D341Med (cell line): Measurements from ENCODE around the gene DNAJC4.
A peak's percentile ranks its signal among the peaks of the same experiment; 100 is the strongest.

Experiments
- DNase-seq: peaks from one replicate; pipeline ENCODE4 v3.0.0; 2012; ENCODE audit warnings: low spot score

DNAJC4 gene, protein sequence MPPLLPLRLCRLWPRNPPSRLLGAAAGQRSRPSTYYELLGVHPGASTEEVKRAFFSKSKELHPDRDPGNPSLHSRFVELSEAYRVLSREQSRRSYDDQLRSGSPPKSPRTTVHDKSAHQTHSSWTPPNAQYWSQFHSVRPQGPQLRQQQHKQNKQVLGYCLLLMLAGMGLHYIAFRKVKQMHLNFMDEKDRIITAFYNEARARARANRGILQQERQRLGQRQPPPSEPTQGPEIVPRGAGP

DNA sequence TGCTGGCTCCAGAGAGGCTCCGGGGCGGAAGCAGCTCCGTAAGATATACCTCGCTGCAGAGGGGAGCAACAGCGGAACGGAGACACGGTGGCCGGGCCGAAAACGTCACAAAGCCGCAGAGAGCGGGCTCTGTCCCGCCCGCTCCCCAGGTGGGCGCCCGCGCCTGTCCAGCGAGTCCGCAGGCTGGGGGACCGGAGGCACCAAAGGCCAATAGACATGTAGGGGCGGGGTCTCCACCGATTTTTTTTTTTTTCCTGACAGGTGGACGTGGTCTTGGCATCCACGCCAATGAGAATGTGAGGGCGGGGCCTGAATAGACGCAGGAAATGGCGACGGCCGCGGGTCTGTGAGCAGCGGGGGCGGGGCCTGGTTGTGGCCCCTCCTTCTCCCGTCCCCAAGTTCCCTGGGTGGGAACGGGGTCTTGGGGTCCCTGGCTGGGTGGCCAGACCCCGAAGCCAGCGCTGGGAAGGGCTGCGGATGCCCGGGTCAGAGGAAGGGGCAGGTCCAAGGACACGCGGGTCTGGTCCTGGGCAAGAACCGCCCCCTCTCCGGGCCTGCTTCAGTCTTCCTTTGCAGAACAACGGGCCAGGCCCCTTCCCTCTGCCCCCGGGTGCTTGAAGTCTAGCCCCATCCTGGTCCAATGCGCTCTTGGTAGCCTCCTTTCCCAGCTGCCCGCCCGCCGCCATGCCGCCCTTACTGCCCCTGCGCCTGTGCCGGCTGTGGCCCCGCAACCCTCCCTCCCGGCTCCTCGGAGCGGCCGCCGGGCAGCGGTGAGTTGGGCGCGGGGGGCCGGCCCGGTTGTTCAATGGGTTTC, at the start of gene DNAJC4:
Gene DNAJC4 (plus strand): TSS at position 378 of the 814 bp plus-strand sequence. CDS start 307 bp downstream, at position 685.
- DNase-seq, result peak; percentile 88

DNA sequence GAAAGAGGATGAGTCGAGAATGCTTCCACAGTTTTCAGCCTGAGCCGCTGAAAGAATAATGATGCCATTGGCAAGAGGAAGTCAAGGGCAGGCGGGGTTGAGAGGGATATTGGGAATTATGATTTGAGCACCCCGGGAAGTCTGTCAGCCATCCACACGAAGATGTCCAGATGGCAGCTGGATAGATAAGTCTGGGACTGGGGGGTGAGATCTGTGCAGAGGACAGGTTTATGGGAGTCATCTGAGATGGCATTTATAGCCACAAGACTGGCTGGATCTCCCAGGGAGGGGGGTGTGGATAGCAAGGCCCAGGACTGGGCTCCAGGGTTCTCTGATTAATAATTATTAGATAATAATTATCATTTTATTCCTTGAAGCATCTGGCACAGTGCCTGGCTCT, 49.5 kb upstream of the DNAJC4 start:
- peak; percentile 67 for DNase-seq

DNA sequence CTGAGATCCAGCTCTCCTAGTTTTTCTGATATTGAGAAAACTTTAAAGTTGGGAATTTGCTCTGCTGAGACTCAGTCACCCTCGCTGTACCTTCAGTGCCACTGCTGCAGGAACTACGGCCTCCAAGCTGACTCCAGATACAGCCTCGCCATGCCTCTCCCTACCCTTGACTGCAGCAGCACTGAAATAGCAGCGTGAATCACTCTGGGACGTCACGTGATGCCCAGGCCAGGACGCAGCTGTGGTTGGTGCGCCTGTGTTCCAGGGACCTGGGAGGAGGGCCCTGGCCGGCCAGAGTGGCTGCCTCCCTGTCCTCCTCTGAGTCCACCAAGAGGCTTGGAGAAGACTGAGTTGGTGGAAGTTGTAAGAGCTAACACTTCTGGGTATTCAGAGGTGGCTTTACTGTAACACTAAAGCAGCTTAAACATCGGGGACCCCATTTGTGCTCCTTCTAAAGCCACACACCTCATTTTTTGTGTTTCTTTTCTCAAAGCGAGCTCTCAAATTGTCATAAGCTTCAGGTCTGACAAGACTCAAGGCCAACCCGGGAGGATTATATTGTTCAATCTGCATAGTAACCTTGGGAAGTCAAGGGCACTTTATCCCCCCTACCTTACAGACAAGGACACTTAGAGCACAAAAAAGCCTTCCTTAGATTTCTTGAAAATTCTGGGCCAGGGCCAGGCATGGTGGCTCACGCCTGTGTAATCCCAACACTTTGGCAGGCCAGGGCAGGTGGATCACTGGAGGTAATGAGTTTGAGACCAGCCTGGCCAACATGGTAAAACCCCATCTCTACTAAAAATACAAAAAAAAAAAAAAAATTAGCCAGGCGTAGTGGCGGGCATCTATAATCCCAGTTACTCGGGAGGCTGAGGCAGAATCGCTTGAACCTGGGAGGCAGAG, 48.6 kb upstream of the DNAJC4 start:
- peak; percentile 67 for DNase-seq

DNA sequence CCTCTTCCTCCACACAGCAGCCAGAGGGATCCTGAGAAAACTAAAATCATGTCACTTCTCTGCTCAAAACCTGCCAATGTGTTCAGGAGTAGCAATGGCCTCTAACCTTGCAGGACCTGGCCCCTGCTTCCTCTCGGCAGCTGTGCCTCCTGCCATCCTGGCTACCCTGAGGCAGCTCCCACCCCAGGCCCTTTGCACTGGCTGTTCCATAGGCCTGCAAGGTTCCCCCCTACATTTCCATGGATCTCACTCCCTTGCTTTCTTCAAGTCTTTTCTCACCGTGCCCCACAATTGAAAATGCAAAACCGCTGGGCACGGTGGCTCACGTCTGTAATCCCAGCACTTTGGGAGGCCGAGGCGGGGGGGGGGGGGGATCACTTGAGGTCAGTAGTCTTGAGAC, 46.5 kb upstream of the DNAJC4 start:
- DNase-seq, result no peak

DNA sequence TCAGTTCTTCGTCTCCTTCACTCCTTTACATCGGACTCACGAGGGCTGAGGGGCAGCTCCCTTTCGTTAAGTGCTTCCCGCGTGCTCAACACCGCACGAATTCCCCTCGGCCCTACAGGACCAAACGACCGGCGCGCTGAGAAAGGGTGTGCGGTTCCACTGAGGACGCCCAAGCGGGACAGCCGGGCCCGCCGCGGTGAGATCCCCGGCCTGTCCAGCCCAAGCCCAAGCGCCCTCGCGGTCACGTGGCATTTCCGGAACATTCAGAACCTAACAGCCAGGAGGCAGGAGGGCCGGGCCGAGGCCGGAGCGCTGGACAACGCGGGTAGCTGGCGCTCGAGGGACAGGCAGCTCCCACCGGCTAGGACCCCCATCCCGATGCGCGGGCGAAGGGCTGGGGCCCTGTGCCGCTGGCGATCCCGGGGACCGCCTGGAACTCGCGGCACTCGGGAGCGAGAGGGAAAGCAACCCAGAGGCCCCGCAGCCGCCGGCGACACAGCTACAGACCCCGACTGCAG, 45.1 kb upstream of the DNAJC4 start:
- no peak for DNase-seq

DNA sequence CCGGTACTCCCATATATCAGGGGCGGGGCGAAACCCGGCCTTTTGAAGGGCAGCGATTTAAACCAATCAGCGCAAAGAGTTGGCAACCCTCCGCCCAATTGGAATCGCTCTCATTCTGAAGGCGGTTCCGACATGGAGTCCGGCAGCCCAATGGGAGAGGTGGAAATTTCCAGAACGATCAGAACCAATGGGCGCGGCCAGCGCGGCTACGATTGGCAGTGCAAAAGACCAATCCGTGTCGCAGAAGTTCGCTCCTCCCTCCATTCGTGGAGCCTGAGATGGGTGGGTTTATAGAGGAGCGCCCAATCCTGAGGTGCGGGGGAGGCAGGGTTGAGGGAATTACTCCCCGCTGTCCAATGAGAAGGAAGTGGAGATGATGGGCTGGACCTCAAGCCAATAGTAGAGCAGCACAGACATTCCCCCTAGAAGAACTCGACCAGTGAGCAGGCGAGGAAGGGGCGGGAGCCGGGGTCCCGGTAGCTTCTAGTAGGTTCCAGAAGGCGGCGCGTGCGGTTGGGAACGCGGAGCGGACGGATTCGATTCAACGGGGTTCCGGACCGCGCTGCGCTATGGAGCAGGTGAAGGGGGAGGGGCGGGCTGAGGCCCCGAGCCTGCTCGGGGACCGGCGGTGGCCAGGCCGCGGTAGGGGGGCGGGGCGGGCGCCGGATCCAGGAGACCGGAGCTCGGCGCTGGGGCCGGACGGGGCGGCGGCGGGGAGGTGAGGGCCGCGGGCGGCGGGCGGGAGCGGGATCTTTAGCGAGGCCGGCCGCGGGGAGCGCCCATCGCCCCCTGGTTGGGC, 44.5 kb upstream of the DNAJC4 start, which contains the start of gene STIP1:
Gene STIP1 (plus strand): TSS at position 479 of the 799 bp plus-strand sequence. CDS start 91 bp downstream, at position 570.
- DNase-seq, result peak; percentile 95

DNA sequence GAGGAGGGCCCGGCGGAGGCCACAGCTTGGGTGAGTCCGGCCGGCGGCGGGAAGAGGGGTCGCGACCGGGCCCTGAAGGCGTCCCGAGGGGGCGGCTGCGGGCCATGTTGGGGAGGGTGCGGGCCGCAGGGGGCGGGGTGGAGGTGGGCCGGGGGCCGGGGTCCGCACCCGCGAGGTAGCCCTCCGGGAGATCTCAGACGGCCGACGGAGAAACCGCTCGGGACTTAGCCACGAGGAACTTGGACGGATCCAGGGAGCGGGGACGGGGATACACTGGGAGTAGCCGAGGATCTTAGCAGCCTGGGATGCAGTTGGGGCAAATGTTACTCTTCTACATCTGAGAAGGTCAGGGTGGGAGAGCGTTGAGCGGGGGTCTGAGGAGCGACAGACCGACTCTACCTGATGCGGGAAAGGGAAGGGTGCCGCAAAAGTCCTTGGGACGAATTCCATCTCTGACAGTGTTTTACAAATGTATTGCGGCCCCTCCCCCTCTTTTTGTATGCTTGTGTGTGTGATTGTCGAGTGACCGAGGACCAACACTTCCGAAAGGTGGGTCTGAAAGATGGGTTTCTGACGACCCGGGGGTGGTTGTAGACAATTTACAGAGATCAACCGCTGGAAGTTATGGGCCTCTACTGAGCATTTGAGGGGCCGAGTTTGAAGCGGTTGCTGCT, 43.7 kb upstream of the DNAJC4 start:
- DNase-seq, result no peak

DNA sequence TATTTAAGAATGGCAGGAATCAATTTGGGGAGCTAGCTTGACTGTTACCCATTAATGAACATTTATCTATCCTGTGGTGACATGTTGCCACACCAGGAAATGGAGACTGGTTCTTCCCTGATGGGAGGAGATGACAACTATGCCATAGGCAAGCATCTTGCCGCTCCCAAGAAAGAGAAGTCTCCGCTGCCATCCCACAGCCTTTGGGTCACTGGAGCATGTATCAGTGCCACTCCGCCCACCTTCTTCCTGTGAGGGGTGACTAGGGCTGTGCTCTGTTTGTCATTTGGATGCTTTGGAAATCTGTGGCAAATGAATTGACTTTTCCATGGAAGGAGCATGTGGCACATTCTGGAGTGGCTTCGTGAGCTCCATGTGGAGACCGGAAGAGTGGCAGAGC, 37.9 kb upstream of the DNAJC4 start:
- DNase-seq, result no peak

DNA sequence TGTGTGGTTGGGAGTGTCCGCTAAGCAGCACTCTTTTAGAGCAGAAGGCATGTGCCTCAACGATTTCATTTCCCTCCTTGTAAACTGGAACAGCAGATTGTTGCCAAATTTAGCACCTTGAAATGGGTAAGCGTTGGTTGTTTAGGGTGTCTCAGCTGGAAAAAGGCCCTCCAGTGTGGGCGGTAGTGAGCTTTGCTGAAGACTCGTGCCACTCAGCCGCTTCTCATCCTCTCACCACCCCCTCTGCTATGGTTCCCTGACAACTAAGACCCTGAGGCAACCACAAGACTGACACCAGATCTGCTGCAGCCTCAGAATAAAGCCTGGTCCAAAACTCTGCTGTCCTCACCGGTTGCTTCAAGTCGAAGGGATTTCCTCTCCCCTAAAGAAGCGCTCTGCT, 33.7 kb upstream of the DNAJC4 start:
- no peak for DNase-seq

DNA sequence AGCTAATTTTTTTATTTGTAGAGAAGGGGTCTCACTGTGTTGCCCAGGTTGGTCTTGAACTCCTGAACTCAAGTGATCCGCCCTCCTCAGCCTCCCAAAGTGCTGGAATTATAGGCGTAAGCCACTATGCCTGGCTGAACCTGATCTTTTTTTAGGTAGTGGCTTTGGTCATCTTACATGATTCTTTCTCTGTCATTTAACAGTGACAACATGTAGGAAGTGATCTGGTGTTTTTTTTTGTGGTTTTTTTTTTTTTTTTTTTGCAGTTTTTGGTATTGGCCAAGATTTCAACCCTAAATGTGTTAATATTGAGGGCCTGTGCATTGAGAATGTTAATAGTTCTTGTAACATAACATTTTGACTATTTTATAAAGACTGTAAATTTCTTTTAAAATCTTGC, 31.8 kb upstream of the DNAJC4 start:
- DNase-seq, result no peak

DNA sequence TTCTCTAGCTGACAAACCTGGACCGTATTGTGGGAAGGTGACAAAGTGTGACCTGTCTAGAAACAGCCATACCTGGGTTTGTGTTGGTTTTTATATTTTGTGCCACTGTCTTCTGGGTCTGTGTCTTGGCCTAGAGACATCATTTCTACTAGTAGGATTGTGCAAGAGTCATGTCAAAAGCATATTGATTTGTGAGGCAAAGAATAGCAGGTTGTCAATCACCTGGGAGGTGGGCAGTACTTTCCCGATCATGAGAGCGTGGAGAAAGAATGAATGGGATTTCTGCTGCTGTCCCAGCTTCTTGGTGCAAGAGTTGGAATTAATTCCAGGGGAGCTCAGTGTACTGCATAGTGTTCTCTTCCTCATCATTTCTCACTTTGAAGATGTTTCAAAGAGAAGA, 28.8 kb upstream of the DNAJC4 start:
- no peak for DNase-seq

DNA sequence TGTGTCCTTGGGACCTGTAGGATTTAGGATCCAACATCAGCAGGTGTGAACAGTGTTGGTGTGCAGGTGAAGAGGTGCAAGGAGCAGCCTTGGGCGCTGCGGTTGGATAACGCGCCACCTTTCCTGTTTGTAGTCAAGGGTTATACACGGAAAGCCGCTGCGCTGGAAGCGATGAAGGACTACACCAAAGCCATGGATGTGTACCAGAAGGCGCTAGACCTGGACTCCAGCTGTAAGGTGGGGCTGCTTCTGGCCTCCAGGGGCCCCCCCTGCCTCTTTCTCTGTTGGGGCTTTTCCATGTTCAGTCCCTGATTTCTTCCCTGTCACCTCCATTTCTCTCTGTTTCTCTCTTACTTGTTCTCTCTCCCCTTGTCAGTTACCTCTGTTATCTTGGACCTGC, 27.4 kb upstream of the DNAJC4 start:
- DNase-seq, result no peak

DNA sequence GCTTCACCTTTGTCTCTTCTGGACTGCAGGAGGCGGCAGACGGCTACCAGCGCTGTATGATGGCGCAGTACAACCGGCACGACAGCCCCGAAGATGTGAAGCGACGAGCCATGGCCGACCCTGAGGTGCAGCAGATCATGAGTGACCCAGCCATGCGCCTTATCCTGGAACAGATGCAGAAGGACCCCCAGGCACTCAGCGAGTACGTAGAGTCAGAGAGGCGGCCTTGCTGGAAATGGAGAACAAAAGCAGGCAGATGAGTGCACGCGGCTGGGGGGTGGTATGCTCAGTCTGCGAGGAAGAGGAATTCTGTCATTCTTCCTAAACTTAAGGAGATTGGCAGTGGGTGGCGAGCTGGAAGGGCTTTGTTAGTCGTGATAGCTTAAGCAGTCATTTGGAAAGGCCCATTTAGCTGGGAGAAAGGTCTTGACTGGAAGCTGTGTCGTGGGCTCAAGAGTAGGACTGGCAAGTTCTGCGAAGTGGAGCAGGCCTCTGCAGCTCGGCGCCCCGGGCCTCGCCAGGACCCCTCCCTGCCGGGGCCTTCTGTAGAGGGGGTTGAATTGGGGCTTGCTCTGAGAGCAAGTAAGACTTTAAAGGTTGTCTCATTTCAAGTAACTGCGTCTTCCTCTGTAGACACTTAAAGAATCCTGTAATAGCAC, 26.8 kb upstream of the DNAJC4 start:
- DNase-seq, result peak; percentile 32

DNA sequence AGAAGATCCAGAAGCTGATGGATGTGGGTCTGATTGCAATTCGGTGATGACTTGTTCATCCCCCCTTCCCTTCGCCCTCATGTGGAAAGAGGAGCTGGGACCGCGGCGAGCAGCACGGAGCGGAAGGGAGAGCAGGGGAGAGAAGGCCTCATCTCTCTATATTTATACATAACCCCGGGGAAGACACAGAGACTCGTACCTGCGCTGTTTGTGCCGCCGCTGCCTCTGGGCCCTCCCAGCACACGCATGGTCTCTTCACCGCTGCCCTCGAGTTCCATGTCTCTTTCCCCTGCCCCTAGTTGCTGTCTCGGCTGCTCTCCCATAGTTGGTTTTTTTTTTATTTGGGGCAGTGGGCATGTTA, 26.3 kb upstream of the DNAJC4 start:
- DNase-seq, result peak; percentile 38

DNA sequence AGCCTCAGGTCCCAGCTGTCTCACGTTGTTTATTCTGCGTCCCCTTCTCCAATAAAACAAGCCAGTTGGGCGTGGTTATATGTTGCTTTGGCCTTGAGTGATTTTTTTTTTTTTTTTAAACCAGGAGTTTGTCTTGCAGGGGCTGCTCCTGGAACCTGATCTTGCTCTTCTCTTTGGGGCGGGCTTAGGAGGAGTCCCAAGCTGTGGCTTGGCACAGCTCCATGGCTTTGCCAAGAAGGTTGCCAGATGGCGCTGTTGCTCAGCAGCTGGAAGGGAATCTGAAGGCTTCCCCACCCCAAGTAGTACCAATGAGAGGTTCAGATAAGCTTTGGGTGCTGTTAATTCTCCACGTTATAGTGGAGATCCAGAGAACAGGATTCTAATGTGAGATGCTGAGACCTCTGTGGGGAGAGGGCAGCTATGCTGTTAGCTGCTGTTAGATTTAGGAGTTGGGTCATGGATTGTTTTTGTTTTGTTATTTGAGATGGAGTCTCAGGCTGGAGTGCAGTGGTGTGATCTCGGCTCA, 25.8 kb upstream of the DNAJC4 start:
- peak; percentile 91 for DNase-seq

DNA sequence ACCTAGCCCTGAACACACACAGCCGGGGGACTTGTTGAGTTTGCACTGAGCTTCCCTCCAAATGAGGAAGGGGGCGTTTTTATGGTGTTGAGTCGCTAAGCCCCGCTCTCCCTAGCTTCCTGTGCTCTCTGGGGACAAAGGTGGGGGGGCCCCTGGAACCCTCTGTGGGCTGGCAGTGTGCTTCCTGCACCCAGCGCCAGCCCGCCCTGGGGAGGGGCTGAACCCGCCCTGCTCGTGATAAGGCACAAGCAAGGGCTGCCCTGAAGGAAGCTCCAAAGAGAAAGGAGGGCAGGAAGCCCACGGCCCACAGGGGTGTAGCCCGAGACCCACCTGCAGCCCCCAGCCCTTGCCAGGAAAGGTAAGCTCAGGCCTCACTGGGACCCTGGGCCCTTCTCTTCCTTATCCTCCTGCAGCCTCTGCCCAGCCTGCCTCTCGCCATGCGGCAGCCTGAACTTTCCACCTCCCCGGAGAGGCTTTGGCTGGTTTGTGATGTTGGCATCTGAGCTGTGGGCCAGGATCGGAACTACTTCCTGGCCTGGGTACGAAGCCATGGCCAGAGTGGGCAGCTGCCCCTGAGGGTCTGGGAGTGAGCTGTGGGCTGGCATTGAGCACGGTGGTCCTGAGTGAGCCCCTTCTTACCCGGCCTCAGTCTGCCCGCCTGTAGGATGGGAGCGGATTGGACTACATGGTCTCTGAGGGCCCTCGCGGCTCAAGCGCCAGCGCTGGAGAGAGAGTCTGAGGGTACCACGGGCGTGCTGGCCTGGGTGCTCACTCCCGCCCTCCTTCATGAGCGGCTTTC, 23.7 kb upstream of the DNAJC4 start, which contains the start of gene FERMT3:
Gene FERMT3 (plus strand): TSS at position 265 of the 799 bp plus-strand sequence. CDS start 644 bp downstream, outside the sequence.
- DNase-seq, result peak; percentile 26

DNA sequence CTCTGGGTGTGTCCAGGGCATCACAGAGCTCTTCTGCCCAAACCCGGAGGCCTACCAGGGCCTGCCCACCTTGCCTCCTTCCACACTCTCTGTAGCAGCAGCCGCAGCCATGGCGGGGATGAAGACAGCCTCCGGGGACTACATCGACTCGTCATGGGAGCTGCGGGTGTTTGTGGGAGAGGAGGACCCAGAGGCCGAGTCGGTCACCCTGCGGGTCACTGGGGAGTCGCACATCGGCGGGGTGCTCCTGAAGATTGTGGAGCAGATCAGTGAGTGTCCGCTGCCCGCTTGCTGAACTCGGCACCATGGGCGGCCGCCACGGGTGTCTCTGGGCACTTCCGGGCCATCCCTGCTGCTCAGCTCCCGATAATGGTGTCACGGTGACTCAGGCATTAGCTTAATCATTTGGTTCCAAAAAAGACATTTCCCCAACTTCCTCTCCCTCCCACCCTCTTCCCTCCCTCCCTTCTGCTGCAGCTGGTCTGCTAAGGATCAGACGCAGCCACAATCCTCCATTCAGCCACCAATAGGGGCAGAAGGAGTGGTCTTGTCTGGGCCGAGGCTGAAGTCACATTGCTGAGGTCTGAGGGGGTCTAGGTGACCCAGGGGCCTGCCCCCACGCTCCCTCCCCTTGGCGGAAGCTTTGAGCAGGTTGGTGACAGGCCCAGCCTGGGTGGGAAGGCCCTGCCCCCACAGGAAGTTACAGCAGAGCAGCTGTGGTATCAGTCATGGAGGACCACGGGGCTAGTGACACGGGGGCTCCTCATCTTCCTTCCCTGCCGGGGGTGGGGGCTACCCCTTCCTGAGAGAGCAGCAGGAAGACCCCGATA, 22.9 kb upstream of the DNAJC4 start:
- DNase-seq, result peak; percentile 22
